ENCODE results near the gene ATE1.

DNA sequence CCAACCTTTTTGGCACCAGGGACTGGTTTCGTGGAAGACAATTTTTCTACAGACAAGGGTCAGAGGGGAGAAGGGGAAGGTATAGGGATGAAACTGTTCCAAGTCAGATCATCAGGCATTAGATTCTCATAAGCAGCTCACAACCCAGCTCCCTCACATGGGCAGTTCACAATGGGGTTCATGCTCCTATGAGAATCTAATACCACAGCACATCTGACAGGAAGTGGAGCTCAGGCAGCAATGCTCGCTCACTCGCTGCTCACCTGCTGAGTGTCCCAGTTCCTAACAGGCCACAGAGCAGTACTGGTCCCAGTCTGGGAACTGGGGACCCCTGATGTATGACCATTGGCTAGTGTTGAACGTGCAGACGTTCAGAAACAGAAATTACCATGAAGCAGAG lies 63.7 kb downstream of the ATE1 start:
- TF ChIP-seq, protein P1, sequence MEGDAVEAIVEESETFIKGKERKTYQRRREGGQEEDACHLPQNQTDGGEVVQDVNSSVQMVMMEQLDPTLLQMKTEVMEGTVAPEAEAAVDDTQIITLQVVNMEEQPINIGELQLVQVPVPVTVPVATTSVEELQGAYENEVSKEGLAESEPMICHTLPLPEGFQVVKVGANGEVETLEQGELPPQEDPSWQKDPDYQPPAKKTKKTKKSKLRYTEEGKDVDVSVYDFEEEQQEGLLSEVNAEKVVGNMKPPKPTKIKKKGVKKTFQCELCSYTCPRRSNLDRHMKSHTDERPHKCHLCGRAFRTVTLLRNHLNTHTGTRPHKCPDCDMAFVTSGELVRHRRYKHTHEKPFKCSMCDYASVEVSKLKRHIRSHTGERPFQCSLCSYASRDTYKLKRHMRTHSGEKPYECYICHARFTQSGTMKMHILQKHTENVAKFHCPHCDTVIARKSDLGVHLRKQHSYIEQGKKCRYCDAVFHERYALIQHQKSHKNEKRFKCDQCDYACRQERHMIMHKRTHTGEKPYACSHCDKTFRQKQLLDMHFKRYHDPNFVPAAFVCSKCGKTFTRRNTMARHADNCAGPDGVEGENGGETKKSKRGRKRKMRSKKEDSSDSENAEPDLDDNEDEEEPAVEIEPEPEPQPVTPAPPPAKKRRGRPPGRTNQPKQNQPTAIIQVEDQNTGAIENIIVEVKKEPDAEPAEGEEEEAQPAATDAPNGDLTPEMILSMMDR (IDR thresholded peaks at IDR 0.05; ENCODE audit: low read depth, low read length): no peak
- TF ChIP-seq MYC (IDR thresholded peaks at IDR 0.05; ENCODE audit: low read depth, low read length) (no peak), POLR2A (IDR thresholded peaks at IDR 0.05; ENCODE audit: extremely low read depth, insufficient read length) (no peak)
- TF ChIP-seq, protein P2, sequence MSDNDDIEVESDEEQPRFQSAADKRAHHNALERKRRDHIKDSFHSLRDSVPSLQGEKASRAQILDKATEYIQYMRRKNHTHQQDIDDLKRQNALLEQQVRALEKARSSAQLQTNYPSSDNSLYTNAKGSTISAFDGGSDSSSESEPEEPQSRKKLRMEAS (IDR thresholded peaks at IDR 0.05; ENCODE audit: low read depth, low read length): no peak
